NCI-H146 treated with DMSO at 0.1 percent for 48 hours (cell line): ENCODE measurements around the gene LNX1.

Experiments used
- DNase-seq: peaks from one replicate; lab custom pipeline; 2025; ENCODE audit not compliant: unreplicated experiment; lab: John Stamatoyannopoulos, UW

Gene LNX1

DNA sequence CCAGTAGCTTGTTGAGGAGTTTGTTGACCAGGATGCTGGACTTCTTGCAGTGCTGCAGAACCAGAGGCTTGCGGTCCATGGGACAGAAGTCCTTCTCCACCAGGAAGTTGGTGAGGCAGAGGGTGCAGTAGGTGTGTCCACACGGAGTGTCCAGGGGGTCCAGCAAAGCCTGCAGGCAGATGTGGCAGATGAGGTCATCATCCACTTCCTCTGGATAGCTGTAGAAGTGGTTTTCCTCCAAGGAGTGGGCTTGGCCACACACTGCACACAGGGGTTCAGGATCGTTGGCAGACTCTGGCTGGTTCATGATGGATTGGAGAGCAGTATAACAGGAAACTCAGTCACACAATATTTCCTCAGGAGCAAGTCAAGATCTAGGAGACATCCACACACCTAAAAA lies 17.6 kb downstream of the LNX1 start:
- DNase-seq, result no peak

DNA sequence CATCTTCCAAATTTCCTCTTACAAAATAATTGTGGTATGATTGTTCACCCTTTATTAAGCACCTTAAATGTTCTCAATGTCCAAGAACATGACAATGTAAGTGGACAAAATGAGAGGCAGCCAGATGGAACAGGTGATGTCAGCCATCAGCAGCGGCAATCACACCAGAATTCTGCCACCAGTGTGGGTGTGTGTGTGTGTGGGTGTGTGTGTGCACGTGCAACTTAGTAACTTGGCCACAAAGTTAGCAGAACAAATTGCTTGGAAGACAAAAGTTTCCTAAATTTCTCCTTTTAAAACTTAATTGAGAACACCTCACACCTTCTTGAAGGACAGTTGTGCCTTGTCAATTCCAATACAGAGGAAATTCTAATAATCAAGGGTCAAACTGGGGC lies 18.7 kb downstream of the LNX1 start:
- DNase-seq, result no peak

DNA sequence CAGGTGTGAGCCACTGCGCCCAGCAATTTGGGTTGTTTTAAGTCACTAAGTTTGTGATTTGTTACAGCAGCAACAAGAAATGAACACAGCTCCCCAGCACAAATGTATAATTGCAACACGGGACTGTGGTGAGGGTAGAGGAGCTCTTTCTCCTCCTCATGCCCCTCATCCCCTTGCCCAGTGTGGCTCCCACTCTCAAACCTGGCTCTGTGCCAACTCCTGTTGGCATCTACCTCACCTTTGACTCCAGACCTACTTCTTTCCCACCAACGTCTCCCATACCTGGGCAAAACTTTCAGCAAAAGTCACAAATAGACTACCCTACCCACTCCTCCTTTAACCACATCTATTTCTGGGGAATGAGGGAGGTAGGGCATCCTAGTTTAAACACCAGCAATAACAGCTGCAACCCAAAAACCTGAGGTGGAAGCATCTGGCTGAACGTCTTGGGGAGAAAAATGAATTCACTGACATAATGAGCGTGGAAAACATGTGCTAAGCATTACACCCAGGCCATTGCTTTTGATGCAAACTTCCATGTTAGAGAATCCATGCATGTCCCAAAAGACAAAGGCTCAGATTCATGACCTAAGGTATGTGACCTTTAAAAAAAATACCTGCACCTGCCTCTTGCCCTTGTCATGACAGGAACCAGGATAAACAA lies 19.2 kb downstream of the LNX1 start:
- no peak for DNase-seq

DNA sequence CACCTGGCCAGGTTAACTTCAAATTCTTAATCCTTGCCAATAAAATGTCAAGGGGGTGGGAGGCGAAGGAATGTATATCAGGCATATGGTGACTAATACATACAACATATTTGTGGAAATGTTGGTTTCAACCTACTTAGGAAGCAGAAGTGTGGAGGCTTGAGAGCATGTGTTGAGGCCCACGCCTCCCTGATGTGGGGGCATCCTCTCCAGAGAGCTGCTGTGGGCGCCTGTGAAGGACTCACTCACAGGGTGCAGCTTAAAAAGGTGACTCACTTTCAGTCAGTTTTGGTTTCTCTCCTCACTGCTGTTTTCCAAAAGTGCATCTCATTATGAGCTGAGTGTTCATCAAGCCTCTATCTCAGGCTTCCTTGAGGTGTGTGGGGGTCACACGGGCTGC lies 27.5 kb downstream of the LNX1 start:
- no peak for DNase-seq

DNA sequence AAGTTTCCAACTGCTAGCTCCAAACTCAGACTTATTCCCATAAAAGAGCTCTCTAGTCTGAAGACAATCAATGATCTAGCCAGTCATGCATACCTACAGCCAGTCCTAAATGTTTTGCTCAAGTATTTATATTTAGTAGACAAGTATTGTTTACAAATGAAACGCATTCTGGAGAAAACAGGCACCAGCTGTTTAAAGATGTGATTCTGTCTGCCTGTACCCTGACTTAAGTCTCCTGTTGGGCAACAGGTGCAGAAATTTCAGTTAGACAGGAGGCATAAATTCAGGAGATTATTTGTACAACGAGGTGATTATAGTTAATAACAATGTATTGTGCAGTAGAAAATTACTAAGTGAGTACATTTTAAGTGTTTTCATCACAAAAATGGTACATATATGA lies 28.9 kb downstream of the LNX1 start:
- peak; percentile 75 for DNase-seq

DNA sequence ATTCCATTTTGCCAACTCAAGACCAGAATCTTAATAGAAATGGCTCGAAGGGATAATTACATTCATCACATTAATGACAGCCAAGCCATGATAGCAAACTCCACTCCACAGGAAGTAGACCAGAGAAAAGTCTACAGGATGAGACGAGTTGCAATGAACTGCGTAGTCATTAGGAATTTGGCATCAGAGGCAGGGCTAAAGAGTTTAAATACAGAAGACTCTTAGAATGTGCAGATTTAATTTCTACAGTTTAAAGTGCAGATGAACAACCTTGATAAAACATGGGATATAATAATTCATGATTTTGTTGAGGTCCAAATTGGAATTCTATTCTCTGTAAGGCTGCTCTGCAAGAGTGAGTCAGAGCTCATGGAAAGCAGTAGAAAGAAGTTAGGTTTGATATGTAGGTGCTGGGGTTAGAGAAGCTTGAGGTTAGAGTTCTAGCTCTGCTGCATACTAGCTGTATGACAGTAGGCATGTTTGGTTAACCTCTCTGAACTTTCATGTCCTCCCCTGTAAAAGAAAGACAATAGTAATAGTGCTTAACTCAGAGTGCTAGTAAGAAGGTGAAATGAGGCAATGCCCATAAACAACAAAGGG lies 32.2 kb downstream of the LNX1 start:
- no peak for DNase-seq

DNA sequence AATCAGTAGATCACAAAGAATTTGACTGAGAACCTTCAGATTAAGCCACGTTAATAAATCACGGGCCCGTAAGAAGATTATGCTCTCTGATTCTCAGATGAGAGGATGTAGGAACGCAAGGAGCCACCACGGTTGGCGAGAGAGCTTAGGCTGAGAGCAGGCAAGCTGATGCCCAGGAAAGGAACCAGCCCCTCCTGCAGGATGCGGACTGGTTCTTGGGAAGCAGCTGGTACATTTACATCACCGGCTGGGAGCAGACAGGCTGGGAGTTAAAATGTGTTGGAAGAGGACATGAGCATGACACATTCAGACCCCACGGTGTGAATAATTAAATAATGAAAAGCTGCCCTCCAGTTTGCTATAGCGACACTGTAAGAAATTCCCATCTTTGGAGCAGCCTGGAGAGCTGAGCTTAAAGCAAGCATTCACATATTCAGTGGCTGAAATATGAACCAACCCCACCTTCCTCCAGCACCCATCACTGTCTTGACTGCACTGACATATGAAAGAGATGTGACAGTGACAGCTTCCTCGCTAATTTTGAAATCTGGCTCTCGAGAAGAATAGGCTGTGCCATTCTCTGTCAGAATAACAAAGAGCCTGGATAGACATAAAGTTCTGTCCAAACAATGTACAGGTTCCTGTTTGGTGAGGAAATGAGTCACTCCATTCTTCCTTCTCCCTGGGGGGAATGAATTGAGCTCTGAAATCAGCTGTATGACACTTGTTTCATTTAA lies 33.1 kb downstream of the LNX1 start:
- DNase-seq, result peak; percentile 43

DNA sequence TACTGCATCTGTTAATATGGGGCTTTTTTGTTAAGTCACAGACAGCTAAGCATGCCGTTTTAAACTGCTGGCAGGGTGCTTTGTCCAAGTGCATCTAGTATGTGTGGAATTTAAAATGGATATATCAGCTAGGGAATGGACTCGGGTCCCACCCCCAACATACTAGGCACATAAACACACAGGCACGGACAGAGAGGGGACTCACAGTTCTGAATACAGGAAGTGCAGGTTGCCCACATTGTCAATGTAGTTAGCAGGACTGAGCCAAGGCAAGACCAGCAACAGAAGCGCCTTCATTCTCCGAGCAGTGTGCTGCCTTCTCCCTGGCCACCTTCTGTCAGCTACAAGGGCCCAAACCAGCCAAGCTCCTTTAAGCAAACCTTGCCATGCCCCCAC lies 33.6 kb downstream of the LNX1 start:
- no peak for DNase-seq

DNA sequence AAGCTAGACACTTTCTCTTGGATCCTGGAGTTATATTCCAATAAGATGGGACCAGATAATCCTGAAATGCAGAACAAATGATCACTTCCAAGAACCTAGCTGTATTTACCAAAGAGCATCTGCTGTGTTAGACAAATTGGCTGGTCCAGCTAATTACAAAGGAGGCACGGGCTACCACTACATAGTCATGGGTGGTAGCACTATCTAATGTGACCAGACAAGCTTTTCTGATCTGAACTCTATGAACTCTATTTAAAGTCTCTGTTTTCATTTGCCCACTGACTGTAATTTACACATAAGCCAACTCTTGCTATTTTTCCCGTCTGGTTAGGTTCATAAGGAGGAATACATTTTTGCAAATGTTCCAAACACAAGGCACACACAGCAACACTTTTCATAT lies 34.6 kb downstream of the LNX1 start:
- DNase-seq, result no peak

DNA sequence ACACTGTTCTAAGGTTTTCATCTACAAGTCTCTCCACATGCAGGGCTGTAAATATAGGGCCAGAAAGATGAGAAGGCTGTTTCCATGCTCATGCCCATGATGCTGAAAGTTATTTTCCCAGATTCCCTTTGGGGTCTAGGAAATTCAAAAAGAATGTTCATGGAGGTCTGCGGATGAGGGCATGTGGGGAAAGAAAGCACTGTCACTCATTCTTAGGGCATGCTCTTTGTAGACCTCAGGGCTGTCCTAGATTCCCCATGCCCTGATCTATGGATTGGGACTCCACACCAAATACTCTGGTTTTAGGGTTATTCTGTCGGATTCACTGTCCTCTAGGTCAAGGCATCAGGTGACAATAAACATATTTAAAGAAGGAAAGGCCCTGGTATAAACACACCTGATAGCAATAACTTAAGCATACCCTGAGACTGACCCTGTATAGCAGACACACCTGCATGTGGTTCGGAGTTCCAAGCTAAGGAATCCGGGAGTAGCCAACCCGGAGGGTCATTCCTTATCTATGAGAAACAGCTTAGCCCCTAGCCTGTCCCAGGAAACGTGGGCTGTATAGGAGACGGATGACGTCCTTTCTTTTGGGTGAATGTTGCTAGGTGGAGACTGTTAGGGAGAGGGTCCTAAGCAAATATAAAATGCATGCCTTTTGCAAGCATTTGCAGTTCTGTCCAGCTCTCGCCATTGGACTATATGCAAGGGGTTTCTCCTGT lies 37.6 kb downstream of the LNX1 start:
- DNase-seq, result no peak

DNA sequence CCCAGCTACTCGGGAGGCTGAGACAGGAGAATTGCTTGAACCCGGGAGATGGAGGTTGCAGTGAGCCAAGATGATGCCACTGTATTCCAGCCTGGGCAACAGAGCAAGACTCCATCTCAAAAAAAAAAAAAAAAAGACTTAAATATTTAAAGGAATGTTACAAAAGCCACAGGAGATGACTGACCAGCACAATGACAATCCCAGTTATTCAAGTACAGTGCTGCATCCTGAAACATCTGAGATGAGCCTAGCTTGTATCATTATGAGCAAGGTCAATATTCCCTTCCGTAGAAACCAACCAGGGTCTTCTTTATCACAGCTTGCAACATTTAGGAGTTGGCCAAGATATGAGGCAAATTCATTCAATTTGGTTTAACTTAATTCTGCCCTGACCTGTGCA lies 38.6 kb downstream of the LNX1 start:
- no peak for DNase-seq

DNA sequence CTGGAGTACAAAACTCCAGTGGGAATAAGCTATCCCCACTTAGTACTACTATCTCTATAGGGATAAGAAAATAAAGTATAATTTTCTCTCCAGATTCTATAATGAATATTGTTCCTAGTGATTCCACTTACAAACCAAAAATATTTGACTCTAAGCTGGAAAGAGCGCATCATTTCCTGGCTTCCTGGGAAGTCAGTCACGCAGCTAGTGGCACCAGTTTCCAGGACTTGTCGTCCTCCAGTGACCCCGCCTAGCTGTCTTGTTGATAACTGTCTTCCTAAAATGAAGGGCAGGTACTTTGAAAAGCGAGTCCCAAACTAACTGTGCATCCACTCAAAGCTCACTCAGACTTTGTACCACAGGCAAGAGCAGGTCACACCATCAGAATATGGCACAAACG lies 39.3 kb downstream of the LNX1 start:
- DNase-seq, result no peak

DNA sequence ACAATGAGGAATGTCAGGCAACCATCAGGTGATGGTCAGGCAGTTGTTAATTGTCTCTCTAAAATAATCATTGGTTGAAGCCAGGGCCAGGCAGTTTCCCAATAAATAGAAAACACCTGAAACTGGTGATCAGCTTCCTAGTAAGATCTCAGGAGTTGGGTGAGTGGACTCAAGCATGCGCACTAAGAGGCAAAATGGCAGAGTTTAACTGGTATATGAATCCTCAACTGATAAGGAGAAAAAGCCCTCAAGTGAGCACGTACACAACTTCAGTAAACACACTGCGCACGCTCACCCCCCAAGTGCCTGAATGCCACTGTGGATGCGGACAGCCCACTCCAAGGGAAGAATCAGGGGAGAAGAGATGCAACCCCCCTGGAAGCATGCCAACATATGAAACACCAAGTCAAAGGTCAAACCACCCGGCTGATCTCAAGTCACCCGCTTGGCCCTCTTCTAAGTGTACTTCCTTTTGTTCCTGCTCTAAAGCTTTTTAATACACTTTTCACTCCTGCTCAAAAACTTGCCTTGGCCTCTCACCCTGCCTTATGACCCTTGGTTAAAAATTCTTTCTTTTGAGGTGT lies 39.9 kb downstream of the LNX1 start:
- DNase-seq, result no peak

DNA sequence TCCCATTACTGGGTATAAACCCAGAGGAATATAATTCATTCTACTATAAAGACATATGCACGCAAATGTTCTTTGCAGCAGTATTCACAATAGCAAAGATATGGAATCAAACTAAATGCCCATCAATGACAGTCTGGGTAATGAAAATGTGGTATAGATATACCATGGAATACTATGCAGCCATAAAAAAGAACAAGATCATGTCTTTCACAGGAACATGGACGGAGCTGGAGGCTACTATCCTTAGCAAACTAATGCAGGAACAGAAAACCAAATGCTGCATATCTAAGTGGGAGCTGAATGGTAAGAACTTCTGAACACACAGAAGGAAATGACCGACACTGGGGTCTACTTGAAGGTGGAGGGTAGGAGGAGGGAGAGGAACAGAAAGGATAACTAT lies 42.6 kb downstream of the LNX1 start:
- DNase-seq, result no peak

DNA sequence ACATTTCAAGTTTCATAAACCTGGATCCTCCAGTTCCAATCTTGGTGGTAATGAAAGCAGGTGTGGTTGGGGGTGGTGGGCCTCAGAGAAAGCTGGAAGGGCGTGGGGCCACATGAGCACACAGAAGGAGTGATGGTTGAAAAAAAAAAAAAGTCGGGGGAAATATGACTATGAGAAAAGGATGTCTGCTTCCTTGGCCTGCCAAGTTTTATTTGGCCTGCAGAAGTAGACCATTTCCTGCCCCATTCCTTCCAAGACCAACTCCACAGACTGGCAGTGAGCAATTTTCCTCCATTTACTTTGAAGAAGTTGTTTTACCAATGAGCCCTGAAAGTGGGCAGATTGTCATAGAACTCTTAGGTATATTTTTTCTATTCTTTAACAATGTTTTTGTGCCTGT lies 43.3 kb downstream of the LNX1 start:
- no peak for DNase-seq

DNA sequence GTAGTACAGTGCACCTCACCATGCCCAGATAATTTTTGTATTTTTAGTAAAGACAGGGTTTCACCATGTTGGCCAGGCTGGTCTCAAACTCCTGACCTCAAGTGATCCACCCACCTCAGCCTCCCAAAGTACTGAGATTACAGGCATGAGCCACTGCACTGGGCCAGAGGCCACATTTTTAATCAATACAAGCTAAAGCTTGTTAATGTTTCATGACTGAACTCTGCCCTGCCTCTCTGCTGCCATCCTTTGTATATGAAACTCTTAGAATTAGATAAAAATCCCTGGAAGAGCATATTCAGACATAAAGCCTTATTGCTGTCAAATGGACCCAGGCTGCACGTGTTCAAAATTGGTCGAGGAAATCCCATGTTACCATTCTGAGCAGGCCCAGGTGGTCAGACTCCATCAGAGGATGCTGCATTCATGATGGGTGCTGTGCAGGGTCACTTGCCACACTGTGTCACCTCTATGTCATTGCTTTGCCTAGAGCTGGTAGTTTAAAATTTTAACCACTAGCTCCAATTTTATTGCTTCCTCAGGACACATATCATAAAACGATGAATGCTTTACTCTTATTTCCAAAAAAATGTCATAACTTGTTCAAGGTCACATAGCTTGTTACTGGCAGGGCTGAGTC lies 45.2 kb downstream of the LNX1 start:
- no peak for DNase-seq

DNA sequence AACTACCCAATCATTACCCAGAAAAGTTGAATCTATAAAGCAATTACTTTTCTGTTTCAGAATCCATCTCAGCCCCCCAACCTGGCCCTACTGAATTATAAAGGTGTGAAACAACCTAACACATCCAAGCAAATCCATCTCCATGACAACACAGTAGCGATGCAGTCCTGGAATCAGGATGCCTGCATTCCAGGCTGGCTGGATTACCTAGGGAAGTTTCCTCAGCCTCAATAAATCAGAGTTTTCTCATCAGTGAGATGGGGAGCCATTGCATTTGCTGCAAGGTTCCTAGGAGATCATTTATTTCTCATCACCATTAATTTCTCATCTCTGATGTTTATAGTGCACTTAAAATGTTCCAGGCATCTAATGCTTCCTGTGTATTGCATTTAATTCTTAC lies 46.0 kb downstream of the LNX1 start:
- DNase-seq, result no peak

DNA sequence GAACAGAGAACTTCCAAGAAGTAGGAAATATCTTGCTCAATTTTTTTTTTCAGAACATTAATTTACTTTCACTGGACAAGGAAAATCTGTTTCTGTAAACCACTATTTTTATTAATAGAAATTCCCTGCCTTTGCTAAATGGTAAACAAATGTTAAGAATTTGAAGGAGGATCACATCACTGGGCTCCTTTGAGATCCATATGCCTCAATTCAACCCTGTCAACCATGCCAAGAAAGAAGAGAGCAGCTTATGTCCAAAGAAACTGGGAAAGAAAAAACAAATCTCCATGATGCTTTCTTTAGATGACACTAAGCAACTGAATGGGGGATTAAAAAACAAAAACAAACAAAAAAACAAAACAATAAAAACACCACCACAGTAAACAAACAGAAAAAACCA lies 47.7 kb downstream of the LNX1 start:
- DNase-seq, result no peak

DNA sequence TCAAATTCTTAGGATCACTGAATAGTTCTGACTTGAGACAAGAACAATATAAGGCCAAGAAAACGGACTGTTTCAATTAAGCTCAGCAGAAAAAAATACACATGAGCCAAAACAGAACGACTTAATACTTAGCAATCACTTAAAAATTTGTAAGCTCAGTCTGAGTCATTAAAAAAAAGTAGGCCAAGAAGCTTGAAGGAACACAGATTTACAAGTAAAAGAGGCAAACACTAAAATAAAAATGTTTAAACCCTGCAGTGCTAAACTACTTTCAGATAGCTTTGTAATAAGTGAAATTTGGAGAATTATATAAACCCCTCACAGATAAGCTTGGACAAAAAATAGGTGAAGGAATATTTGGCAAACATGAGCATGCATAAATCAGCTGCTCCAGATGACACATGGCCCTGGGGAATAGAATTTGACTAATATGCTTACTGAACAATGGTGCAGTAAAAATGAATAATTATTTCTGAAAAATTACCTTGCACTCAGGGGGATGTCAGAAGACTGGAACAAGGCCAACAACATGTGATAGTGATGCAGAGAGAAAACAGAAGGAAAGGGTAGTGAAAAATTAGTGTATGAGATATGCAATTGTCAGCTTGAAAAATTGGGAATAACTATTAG lies 49.6 kb downstream of the LNX1 start:
- DNase-seq, result no peak

DNA sequence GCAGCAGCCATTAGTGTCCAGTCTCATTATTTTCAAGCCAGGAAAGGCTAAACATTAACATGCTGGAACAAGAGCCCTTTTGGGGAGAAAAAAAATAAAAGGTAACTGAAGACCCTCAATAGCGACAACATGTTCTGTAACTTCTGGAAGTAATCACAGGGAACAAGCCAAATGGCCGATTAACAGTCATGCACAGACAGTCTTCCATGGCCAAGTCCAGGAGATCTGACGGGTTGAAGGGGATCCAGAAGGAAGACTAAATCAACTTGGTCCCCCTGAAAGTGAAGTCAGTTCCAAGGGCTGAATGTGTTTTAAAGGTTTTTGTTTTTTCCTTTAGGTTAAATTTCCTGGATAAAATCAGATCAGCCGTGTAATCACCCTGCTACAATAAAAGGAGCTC lies 52.5 kb downstream of the LNX1 start:
- DNase-seq, result no peak

DNA sequence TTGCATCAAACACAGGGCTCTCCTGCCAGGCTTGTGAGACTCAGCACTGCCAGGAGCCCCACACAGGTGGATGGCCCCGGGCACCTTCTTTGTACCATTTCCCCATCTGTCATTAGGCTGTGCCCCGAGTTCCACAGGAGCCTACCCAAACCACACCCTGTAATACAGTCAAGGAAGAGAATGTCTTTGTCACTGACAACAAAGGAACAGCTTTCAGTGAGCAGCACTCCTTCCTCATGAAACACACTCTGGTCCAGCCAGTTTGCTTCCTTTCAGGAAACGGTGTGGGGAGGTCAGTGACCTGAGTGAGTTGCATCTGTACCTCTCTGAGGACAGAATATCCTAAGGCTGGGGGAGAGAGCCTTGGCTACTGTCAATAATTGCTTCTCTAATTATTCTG lies 53.7 kb downstream of the LNX1 start:
- peak; percentile 9 for DNase-seq
